Naive thymus-derived CD4-positive, alpha-beta T cell (primary cell): ENCODE results near the gene SLC7A6. TPM values are rescaled to one million over a fixed set of nuclear protein-coding genes. Genes with fewer than 3 reads are reported as not detected.

Experiments used
- ATAC-seq: fragments of 150-1000 bp; cut with Tn5 transposase; 2 replicates; pipeline ENCODE4 v1.10.0; 2021; ENCODE audit warnings: mild to moderate bottlenecking, moderate library complexity
- CTCF ChIA-PET: fragments of 350-600 bp; sonication (Branson Sonifier 250); formaldehyde crosslinking; loops from one replicate; lab custom pipeline; 2021; ENCODE audit warnings: antibody characterized with exemption; lab: Charles Lee
- POLR2A ChIA-PET: fragments of 350-600 bp; sonication (Branson Sonifier 250); formaldehyde crosslinking; loops from one replicate; lab custom pipeline; 2021; ENCODE audit warnings: antibody characterized with exemption, inconsistent platforms; lab: Charles Lee
- DNase-seq, 9 donors: peaks; one replicate each; pipeline versions ENCODE4 v3.0.0 to v3.0.0-alpha.2; 2020 to 2022; ENCODE audit warnings: mixed read lengths in 1 of 9
- H3K27ac ChIP-seq: one replicate; pipeline ENCODE4 v1.7.0; 2013; ENCODE audit warnings: mild to moderate bottlenecking, low read depth, low read length, moderate library complexity
- H3K27me3 ChIP-seq, 2 donors: one replicate each; pipeline ENCODE4 v1.7.0; 2013; ENCODE audit warnings: low read length in 2 of 2, mild to moderate bottlenecking in 2 of 2, moderate library complexity in 2 of 2; ENCODE audit not compliant: control insufficient read depth in 2 of 2, insufficient read depth in 2 of 2
- H3K36me3 ChIP-seq, 3 experiments: 1 replicate in 2 of 3; 2 replicates in 1 of 3; pipeline ENCODE4 v1.7.0; 2013; ENCODE audit warnings: low read length in 3 of 3, mild to moderate bottlenecking in 3 of 3, moderate library complexity in 1 of 3; ENCODE audit not compliant: insufficient read depth in 3 of 3, control insufficient read depth in 2 of 3
- H3K4me1 ChIP-seq, 2 donors: one replicate each; pipeline ENCODE4 v1.7.0; 2013; ENCODE audit warnings: low read length in 2 of 2, mild to moderate bottlenecking in 2 of 2, moderate library complexity in 1 of 2; ENCODE audit not compliant: control insufficient read depth in 2 of 2, insufficient read depth in 2 of 2
- H3K4me3 ChIP-seq: 2 replicates; pipeline ENCODE4 v1.7.0; 2013; ENCODE audit warnings: mild to moderate bottlenecking, low read length
- H3K9me3 ChIP-seq, 3 experiments: 1 replicate in 2 of 3; 2 replicates in 1 of 3; pipeline ENCODE4 v1.7.0; 2013; ENCODE audit warnings: low read length in 3 of 3; ENCODE audit not compliant: control insufficient read depth in 2 of 3
- H3K27ac Mint-ChIP-seq, 9 donors: one replicate each; pipeline ENCODE4 v1.8.0; 2020 to 2022; ENCODE audit warnings: mixed read lengths in 9 of 9, mild to moderate bottlenecking in 8 of 9, moderate library complexity in 5 of 9, inconsistent platforms in 2 of 9
- H3K27me3 Mint-ChIP-seq, 5 donors: one replicate each; pipeline ENCODE4 v1.8.0; 2021 to 2022; ENCODE audit warnings: mixed read lengths in 5 of 5, mild to moderate bottlenecking in 1 of 5
- H3K36me3 Mint-ChIP-seq, 5 donors: one replicate each; pipeline ENCODE4 v1.8.0; 2020 to 2022; ENCODE audit warnings: mixed read lengths in 5 of 5, mild to moderate bottlenecking in 3 of 5, inconsistent platforms in 1 of 5
- H3K4me1 Mint-ChIP-seq, 7 donors: one replicate each; pipeline ENCODE4 v1.8.0; 2020 to 2022; ENCODE audit warnings: mixed read lengths in 7 of 7, mild to moderate bottlenecking in 3 of 7, inconsistent platforms in 1 of 7
- H3K4me3 Mint-ChIP-seq, 10 donors: one replicate each; pipeline ENCODE4 v1.8.0; 2020 to 2022; ENCODE audit warnings: mild to moderate bottlenecking in 10 of 10, mixed read lengths in 10 of 10, moderate library complexity in 6 of 10, inconsistent platforms in 2 of 10
- H3K9me3 Mint-ChIP-seq, 11 donors: one replicate each; pipeline ENCODE4 v1.8.0; 2020 to 2022; ENCODE audit warnings: mixed read lengths in 11 of 11, mild to moderate bottlenecking in 4 of 11, inconsistent platforms in 1 of 11, moderate library complexity in 1 of 11
- intact Hi-C, 2 donors: fragments of 100-400 bp; cut with micrococcal nuclease; formaldehyde crosslinking; loops; one replicate each; pipeline ENCODE4 v1.15.1; 2023
- polyA plus RNA-seq, 2 donors: library from polyadenylated mRNA; unstranded; fragments of 300-500 nt; fragmentation: Illumina TruSeq; gene quantifications; one replicate each; pipeline ENCODE4 v1.2.3, GENCODE V29; 2021
- total RNA-seq, 6 experiments: library from RNA in 5 of 6; stranded (reverse) in 5 of 6; gene quantifications; 1 replicate in 5 of 6; 2 replicates in 1 of 6; pipeline ENCODE4 v1.2.3 and lab custom pipeline; 2021 to 2026

The SLC7A6 gene
- total and polyA plus RNA-seq, 7 experiments from 2014 or later = 29.3 to 248 (median 163) TPM

GRCh38 chr16:68259007-68259825 lies 5.1 kb upstream of the SLC7A6 start:
- ChIA-PET CTCF (interaction anchor here (0.6 to 9.0 kb wide), 6 partner anchors 18 to 268 kb away, joined by 3 to 317 read pairs (median 11); no protein-coding TSS in a partner anchor), POLR2A (interaction anchor here (1.6 to 25.4 kb wide), 4 partner anchors 21 to 68 kb away, joined by 3 to 531 read pairs (median 68); partner anchors contain the start of genes PRMT7 and SLC7A6OS)
- Mint-ChIP-seq H3K4me1 (peaks cover 15 to 43% (median 33%) of the 10 kb centered on the region in 7 donors), H3K27me3 (no peaks in the 10 kb centered on the region), H3K36me3 (peaks cover 0 to 19% (median 0%) of the 10 kb centered on the region in 5 donors), H3K27ac (peak overlapping the region in 2 of 9 donors; percentile 25 to 35), H3K9me3 (no peaks in the 10 kb centered on the region), H3K4me3 (no peak overlapping the region)
- H3K9me3 ChIP-seq = no peaks in the 10 kb centered on the region
- intact Hi-C loops = no loop called here
- H3K27ac ChIP-seq = no peak overlapping the region
- peaks cover 0 to 38% (median 5%) of the 10 kb centered on the region in 3 experiments for H3K36me3 ChIP-seq
- no peaks in the 10 kb centered on the region for H3K27me3 ChIP-seq
- no peak overlapping the region for H3K4me3 ChIP-seq
- peaks cover 5 to 25% of the 10 kb centered on the region in 2 donors for H3K4me1 ChIP-seq
- DNase-seq = no peak
- no peak for ATAC-seq

- H3K9me3 ChIP-seq = no peaks in the 10 kb centered on the region
- intact Hi-C loops = loop anchor here (1.0 to 5.0 kb wide), 6 partner anchors 12 to 249 kb away; partner anchors contain the start of genes SLC7A6OS (in 2 of the 2), PLA2G15 (in 1 of the 2) and SMPD3 (in 1 of the 2)
- peaks cover 22 to 32% of the 10 kb centered on the region in 2 donors for H3K4me1 ChIP-seq
- H3K36me3 ChIP-seq = peaks cover 0 to 28% (median 0%) of the 10 kb centered on the region in 3 experiments
- H3K27me3 ChIP-seq = no peaks in the 10 kb centered on the region
- ATAC-seq (no peak), DNase-seq (no peak)
- peak overlapping the region; percentile 90 to 100 (median 96) for H3K4me3 Mint-ChIP-seq
- no peaks in the 10 kb centered on the region for H3K27me3 Mint-ChIP-seq
- peaks cover 0 to 15% (median 8%) of the 10 kb centered on the region in 5 donors for H3K36me3 Mint-ChIP-seq
- H3K9me3 Mint-ChIP-seq = no peaks in the 10 kb centered on the region
- ChIA-PET POLR2A (interaction anchor here (0.7 to 25.4 kb wide), 16 partner anchors 11 to 92 kb away, joined by 3 to 531 read pairs (median 6); partner anchors contain the start of genes PRMT7 and SLC7A6OS), CTCF (interaction anchor here (0.9 to 9.0 kb wide), 12 partner anchors 19 to 70 kb away, joined by 3 to 317 read pairs (median 4); partner anchors contain the start of genes PLA2G15, PRMT7 and SLC7A6OS)
- H3K4me3 ChIP-seq = peak overlapping the region; percentile 78
- peaks cover 32 to 62% (median 50%) of the 10 kb centered on the region in 7 donors for H3K4me1 Mint-ChIP-seq
- peak overlapping the region; percentile 89 to 100 (median 98) for H3K27ac Mint-ChIP-seq
- peak overlapping the region; percentile 99 for H3K27ac ChIP-seq
Measured at GRCh38 chr16:68263559-68264127, 683 bp upstream of the SLC7A6 start.

GRCh38 chr16:68265078-68265920 lies 973 bp downstream of the SLC7A6 start:
- H3K27ac Mint-ChIP-seq = peak overlapping the region; percentile 89 to 99 (median 97)
- POLR2A ChIA-PET = interaction anchor here (1.7 to 25.4 kb wide), 6 partner anchors 9 to 46 kb away, joined by 5 to 531 read pairs (median 40); partner anchors contain the start of genes PRMT7 and SLC7A6OS
- intact Hi-C loops = loop anchor here (1.0 kb wide), 2 partner anchors 10 to 21 kb away; no protein-coding TSS in a partner anchor
- H3K36me3 Mint-ChIP-seq = peaks cover 0 to 21% (median 14%) of the 10 kb centered on the region in 5 donors
- peak; percentile 21 for ATAC-seq
- H3K27me3 Mint-ChIP-seq = no peaks in the 10 kb centered on the region
- Histone ChIP-seq H3K36me3 (peaks cover 0 to 12% (median 0%) of the 10 kb centered on the region in 3 experiments), H3K9me3 (no peaks in the 10 kb centered on the region), H3K4me3 (peak overlapping the region; percentile 78), H3K4me1 (peaks cover 31 to 48% of the 10 kb centered on the region in 2 donors), H3K27ac (peak overlapping the region; percentile 99), H3K27me3 (no peaks in the 10 kb centered on the region)
- peaks cover 46 to 78% (median 65%) of the 10 kb centered on the region in 7 donors for H3K4me1 Mint-ChIP-seq
- H3K4me3 Mint-ChIP-seq = peak overlapping the region; percentile 93 to 100 (median 97)
- CTCF ChIA-PET = interaction anchor here (0.6 to 9.0 kb wide), 3 partner anchors 19 to 121 kb away, joined by 3 to 317 read pairs (median 58); partner anchors contain the start of genes PRMT7 and SLC7A6OS
- DNase-seq = peak in 5 of 9 donors; percentile 25 to 76 (median 42)
- H3K9me3 Mint-ChIP-seq = no peaks in the 10 kb centered on the region

- Histone ChIP-seq H3K27ac (peak overlapping the region; percentile 83), H3K4me3 (no peak overlapping the region), H3K36me3 (peaks cover 0 to 17% (median 0%) of the 10 kb centered on the region in 3 experiments), H3K9me3 (no peaks in the 10 kb centered on the region), H3K27me3 (no peaks in the 10 kb centered on the region), H3K4me1 (peaks cover 38 to 63% of the 10 kb centered on the region in 2 donors)
- no peaks in the 10 kb centered on the region for H3K27me3 Mint-ChIP-seq
- intact Hi-C loops = no loop called here
- H3K4me3 Mint-ChIP-seq = peak overlapping the region; percentile 48 to 100 (median 76)
- ATAC-seq = no peak
- H3K4me1 Mint-ChIP-seq = peaks cover 48 to 85% (median 77%) of the 10 kb centered on the region in 7 donors
- CTCF ChIA-PET = interaction anchor here (0.8 to 2.1 kb wide), 2 partner anchors 16 to 61 kb away, joined by 4 to 6 read pairs; no protein-coding TSS in a partner anchor
- DNase-seq = no peak
- no peaks in the 10 kb centered on the region for H3K9me3 Mint-ChIP-seq
- peak overlapping the region; percentile 66 to 98 (median 94) for H3K27ac Mint-ChIP-seq
- peaks cover 0 to 28% (median 15%) of the 10 kb centered on the region in 5 donors for H3K36me3 Mint-ChIP-seq
- POLR2A ChIA-PET = interaction anchor here (0.8 to 25.4 kb wide), 8 partner anchors 9 to 103 kb away, joined by 3 to 531 read pairs (median 4); partner anchors contain the start of genes PRMT7 and SLC7A6OS
Measured at GRCh38 chr16:68267612-68268405, 3.5 kb downstream of the SLC7A6 start.

- ChIA-PET POLR2A (interaction anchor here (0.6 to 25.4 kb wide), 6 partner anchors 9 to 42 kb away, joined by 3 to 531 read pairs (median 4); partner anchors contain the start of genes PRMT7 and SLC7A6OS), CTCF (interaction anchor here (0.8 to 1.6 kb wide), 4 partner anchors 11 to 57 kb away, joined by 3 to 5 read pairs (median 4); partner anchors contain the start of genes PRMT7 and SLC7A6OS)
- Histone ChIP-seq H3K27me3 (no peaks in the 10 kb centered on the region), H3K27ac (peak overlapping the region; percentile 83), H3K4me1 (peaks cover 53 to 73% of the 10 kb centered on the region in 2 donors), H3K9me3 (no peaks in the 10 kb centered on the region), H3K36me3 (peaks cover 0 to 27% (median 7%) of the 10 kb centered on the region in 3 experiments), H3K4me3 (no peak overlapping the region)
- Mint-ChIP-seq H3K9me3 (no peaks in the 10 kb centered on the region), H3K36me3 (peaks cover 4 to 46% (median 27%) of the 10 kb centered on the region in 5 donors), H3K27ac (peak overlapping the region; percentile 93 to 98 (median 95)), H3K27me3 (no peaks in the 10 kb centered on the region), H3K4me1 (peaks cover 53 to 93% (median 86%) of the 10 kb centered on the region in 7 donors), H3K4me3 (peak overlapping the region in 9 of 10 donors; percentile 56 to 100 (median 72))
- intact Hi-C loops = no loop called here
- ATAC-seq = no peak
- DNase-seq = no peak
Measured at GRCh38 chr16:68269793-68270192, 5.5 kb downstream of the SLC7A6 start.
